NCI-H2081 treated with DMSO at 0.1 percent for 48 hours (cell line): ENCODE results near the gene FBN1.

Experiments used
- DNase-seq: peaks from one replicate; lab custom pipeline; 2025; lab: John Stamatoyannopoulos, UW

Gene FBN1

GRCh38 chr15:48396020-48396419, 249.5 kb downstream of the FBN1 start:
- DNase-seq: no peak

- DNase-seq: no peak
Measured at GRCh38 chr15:48395521-48396011, 249.9 kb downstream of the FBN1 start.

GRCh38 chr15:48394970-48395369, 250.5 kb downstream of the FBN1 start:
- DNase-seq: no peak

- no peak for DNase-seq
Measured at GRCh38 chr15:48393645-48394506, 251.6 kb downstream of the FBN1 start.

- no peak for DNase-seq
Measured at GRCh38 chr15:48392356-48392755, 253.2 kb downstream of the FBN1 start.

GRCh38 chr15:48391950-48392349, 253.6 kb downstream of the FBN1 start:
- no peak for DNase-seq

GRCh38 chr15:48389691-48390143, 255.8 kb downstream of the FBN1 start:
- DNase-seq: no peak

GRCh38 chr15:48388910-48389309, 256.6 kb downstream of the FBN1 start:
- no peak for DNase-seq

- DNase-seq: no peak
Measured at GRCh38 chr15:48388016-48388851, 257.3 kb downstream of the FBN1 start.

GRCh38 chr15:48385031-48385830, 260.3 kb downstream of the FBN1 start:
- DNase-seq: no peak

GRCh38 chr15:48384616-48385015, 260.9 kb downstream of the FBN1 start:
- DNase-seq: no peak

- no peak for DNase-seq
Measured at GRCh38 chr15:48383031-48383430, 262.5 kb downstream of the FBN1 start.

GRCh38 chr15:48381861-48382260, 263.6 kb downstream of the FBN1 start:
- no peak for DNase-seq

GRCh38 chr15:48380198-48380597, 265.3 kb downstream of the FBN1 start:
- no peak for DNase-seq

- no peak for DNase-seq
Measured at GRCh38 chr15:48375767-48376166, 269.7 kb downstream of the FBN1 start.

- DNase-seq: no peak
Measured at GRCh38 chr15:48374472-48374871, 271.0 kb downstream of the FBN1 start.

- DNase-seq: no peak
Measured at GRCh38 chr15:48373821-48374451, 271.6 kb downstream of the FBN1 start.

GRCh38 chr15:48371961-48372360, 273.5 kb downstream of the FBN1 start:
- no peak for DNase-seq

- DNase-seq: no peak
Measured at GRCh38 chr15:48371550-48371949, 274.0 kb downstream of the FBN1 start.

GRCh38 chr15:48370460-48370859, 275.0 kb downstream of the FBN1 start:
- DNase-seq: no peak

GRCh38 chr15:48367483-48367882, 278.0 kb downstream of the FBN1 start:
- no peak for DNase-seq
